ENCODE results near the gene NKAPD1. TPM values are rescaled to one million over a fixed set of nuclear protein-coding genes. Genes with fewer than 3 reads are reported as not detected.

The NKAPD1 gene
- total and polyA plus RNA-seq, 9 of the 15 experiments (the other 6 are each of a cell fraction or from before 2014, with no cell fraction given): 14.1 to 73.5 (median 29.3) TPM

DNA sequence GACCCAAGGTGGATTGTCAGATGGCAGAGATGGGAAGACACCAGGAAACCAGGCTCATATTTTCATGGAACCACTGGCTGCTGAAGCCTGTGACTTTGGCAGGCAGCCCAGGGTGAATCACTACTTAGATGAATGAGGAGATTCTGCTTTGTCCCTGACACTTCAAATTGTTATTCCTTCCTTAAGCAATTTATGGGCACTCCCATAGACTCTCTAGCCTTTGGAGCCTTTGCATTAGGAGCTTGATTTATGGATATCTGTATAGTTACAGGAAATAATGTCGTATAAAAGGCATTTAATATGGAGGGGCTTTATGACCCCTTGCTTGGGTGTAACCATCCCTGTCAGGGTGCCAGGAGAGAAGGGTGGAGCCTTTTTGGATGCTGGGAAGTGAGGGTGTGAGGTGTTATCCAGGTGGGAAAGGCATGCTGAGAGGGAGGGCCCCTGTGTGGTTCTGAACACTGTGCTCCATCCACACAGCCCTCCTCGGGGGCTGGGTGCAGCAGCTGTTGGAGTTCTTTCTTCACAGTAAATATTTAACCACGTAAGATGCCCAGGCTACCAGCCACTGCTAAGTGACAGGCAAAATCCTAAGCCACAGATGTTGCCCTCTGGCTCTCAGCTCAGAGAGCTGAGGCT is 54.5 kb downstream of the NKAPD1 start (continued):
- TF ChIP-seq, protein P1, sequence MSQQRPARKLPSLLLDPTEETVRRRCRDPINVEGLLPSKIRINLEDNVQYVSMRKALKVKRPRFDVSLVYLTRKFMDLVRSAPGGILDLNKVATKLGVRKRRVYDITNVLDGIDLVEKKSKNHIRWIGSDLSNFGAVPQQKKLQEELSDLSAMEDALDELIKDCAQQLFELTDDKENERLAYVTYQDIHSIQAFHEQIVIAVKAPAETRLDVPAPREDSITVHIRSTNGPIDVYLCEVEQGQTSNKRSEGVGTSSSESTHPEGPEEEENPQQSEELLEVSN (IDR thresholded peaks at IDR 0.05; ENCODE audit: borderline replicate concordance in 1 of 2, extremely low read depth in 1 of 2, insufficient read depth in 1 of 2, insufficient read length in 1 of 2, low read depth in 1 of 2, low read length in 1 of 2, poor library complexity in 1 of 2, severe bottlenecking in 1 of 2): no peak
- TF ChIP-seq ZNF644 (tag; IDR thresholded peaks at IDR 0.05; ENCODE audit: low read depth) (no peak), E2F3 (CRISPR knock-in tag; IDR thresholded peaks at IDR 0.05) (no peak), NR4A1 (CRISPR knock-in tag; IDR thresholded peaks at IDR 0.05) (no peak), NR4A1 (tag; IDR thresholded peaks at IDR 0.05) (no peak), MED1 (CRISPR knock-in tag; IDR thresholded peaks at IDR 0.05; ENCODE audit: borderline replicate concordance) (no peak), KAT2B (IDR thresholded peaks at IDR 0.05; ENCODE audit: low read depth, low read length) (no peak), ZNF764 (CRISPR knock-in tag; IDR thresholded peaks at IDR 0.05; ENCODE audit: low read depth) (no peak), NFIC (IDR thresholded peaks at IDR 0.05) (peak; percentile 55), NONO (IDR thresholded peaks at IDR 0.05; ENCODE audit: low read depth in 2 of 2, low read length in 1 of 2) (no peak), EWSR1 (IDR thresholded peaks at IDR 0.05; ENCODE audit: borderline replicate concordance, low read depth, partially characterized antibody) (no peak), SRSF7 (optimal IDR thresholded peaks at IDR 0.05; ENCODE audit: low read depth, low read length) (no peak)
- TF ChIP-seq, protein P2, sequence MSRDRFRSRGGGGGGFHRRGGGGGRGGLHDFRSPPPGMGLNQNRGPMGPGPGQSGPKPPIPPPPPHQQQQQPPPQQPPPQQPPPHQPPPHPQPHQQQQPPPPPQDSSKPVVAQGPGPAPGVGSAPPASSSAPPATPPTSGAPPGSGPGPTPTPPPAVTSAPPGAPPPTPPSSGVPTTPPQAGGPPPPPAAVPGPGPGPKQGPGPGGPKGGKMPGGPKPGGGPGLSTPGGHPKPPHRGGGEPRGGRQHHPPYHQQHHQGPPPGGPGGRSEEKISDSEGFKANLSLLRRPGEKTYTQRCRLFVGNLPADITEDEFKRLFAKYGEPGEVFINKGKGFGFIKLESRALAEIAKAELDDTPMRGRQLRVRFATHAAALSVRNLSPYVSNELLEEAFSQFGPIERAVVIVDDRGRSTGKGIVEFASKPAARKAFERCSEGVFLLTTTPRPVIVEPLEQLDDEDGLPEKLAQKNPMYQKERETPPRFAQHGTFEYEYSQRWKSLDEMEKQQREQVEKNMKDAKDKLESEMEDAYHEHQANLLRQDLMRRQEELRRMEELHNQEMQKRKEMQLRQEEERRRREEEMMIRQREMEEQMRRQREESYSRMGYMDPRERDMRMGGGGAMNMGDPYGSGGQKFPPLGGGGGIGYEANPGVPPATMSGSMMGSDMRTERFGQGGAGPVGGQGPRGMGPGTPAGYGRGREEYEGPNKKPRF (IDR thresholded peaks at IDR 0.05; ENCODE audit: low read depth, low read length): no peak
- TF ChIP-seq, protein P3, sequence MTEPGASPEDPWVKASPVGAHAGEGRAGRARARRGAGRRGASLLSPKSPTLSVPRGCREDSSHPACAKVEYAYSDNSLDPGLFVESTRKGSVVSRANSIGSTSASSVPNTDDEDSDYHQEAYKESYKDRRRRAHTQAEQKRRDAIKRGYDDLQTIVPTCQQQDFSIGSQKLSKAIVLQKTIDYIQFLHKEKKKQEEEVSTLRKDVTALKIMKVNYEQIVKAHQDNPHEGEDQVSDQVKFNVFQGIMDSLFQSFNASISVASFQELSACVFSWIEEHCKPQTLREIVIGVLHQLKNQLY (CRISPR knock-in tag; conservative IDR thresholded peaks at IDR 0.05): no peak
